Inferior parietal cortex (tissue), 1 donor: ENCODE data around the gene UGDH.
"Not testable (repeated sequence)": the region's sequence is repeated elsewhere in the genome, so short reads cannot be mapped to it uniquely, and the experiment has no call there.

ENCODE experiments used
- DNase-seq: peaks from one replicate; pipeline ENCODE4 v3.0.0-alpha.2; 2016; ENCODE audit errors: extremely low spot score

The UGDH gene

GRCh38 chr4:39529534-39529933 is 2.3 kb upstream of the UGDH start:
- no peak for DNase-seq

GRCh38 chr4:39528061-39528465 is 824 bp upstream of the UGDH start:
- no peak for DNase-seq

GRCh38 chr4:39526765-39527295 is 409 bp downstream of the UGDH start:
- no peak for DNase-seq

- no peak for DNase-seq
These were observed 1.2 kb downstream of the UGDH start for GRCh38 chr4:39525822-39526690.

GRCh38 chr4:39524161-39524957 is 2.9 kb downstream of the UGDH start:
- no peak for DNase-seq

GRCh38 chr4:39522068-39522467 is 5.2 kb downstream of the UGDH start:
- DNase-seq: no peak

GRCh38 chr4:39521253-39521919 is 5.9 kb downstream of the UGDH start:
- no peak for DNase-seq

- DNase-seq: no peak
These were observed 8.8 kb downstream of the UGDH start for GRCh38 chr4:39518484-39518883.

- no peak for DNase-seq
These were observed 10.8 kb downstream of the UGDH start for GRCh38 chr4:39516407-39516966.

- not testable (repeated sequence) for DNase-seq
These were observed 11.4 kb downstream of the UGDH start for GRCh38 chr4:39515669-39516401.

- DNase-seq: no peak
These were observed 12.3 kb downstream of the UGDH start for GRCh38 chr4:39514888-39515401.

GRCh38 chr4:39514266-39514665 is 13.0 kb downstream of the UGDH start:
- DNase-seq: not testable (repeated sequence)

- no peak for DNase-seq
These were observed 16.8 kb downstream of the UGDH start for GRCh38 chr4:39510348-39510929.

GRCh38 chr4:39505581-39505980 is 21.7 kb downstream of the UGDH start:
- no peak for DNase-seq

GRCh38 chr4:39504538-39504937 is 22.7 kb downstream of the UGDH start:
- no peak for DNase-seq

- not testable (repeated sequence) for DNase-seq
These were observed 24.6 kb downstream of the UGDH start for GRCh38 chr4:39502664-39503035.

GRCh38 chr4:39502019-39502663 is 25.1 kb downstream of the UGDH start:
- no peak for DNase-seq

GRCh38 chr4:39498727-39499020 is 28.6 kb downstream of the UGDH start:
- DNase-seq: no peak

- DNase-seq: no peak
These were observed 29.1 kb downstream of the UGDH start for GRCh38 chr4:39497909-39498726.
